GM10248 (cell line): Measurements from ENCODE around the gene NUDT14.

ENCODE experiments used
- CTCF ChIA-PET: fragments of 300-600 bp; sonication (Branson Sonifier 250); formaldehyde crosslinking; extraction: SDS; loops from one replicate; lab custom pipeline; 2021; ENCODE audit warnings: antibody characterized with exemption; lab: Yijun Ruan, JAX
- POLR2A ChIA-PET: fragments of 350-650 bp; sonication (Branson Sonifier 250); formaldehyde crosslinking; extraction: SDS; loops from one replicate; lab custom pipeline; 2020; ENCODE audit warnings: antibody characterized with exemption; lab: Yijun Ruan, JAX
- DNase-seq: peaks from one replicate; pipeline ENCODE4 v3.0.0; 2012; ENCODE audit errors: extremely low spot score
- TF ChIP-seq, protein P1 (sequence below): IDR thresholded peaks from 2 replicates; pipeline ENCODE4 v1.5.1; 2012; ENCODE audit warnings: mild to moderate bottlenecking, low read depth; ENCODE audit errors: extremely low read depth, missing control alignments, control extremely low read depth

NUDT14 gene

DNA sequence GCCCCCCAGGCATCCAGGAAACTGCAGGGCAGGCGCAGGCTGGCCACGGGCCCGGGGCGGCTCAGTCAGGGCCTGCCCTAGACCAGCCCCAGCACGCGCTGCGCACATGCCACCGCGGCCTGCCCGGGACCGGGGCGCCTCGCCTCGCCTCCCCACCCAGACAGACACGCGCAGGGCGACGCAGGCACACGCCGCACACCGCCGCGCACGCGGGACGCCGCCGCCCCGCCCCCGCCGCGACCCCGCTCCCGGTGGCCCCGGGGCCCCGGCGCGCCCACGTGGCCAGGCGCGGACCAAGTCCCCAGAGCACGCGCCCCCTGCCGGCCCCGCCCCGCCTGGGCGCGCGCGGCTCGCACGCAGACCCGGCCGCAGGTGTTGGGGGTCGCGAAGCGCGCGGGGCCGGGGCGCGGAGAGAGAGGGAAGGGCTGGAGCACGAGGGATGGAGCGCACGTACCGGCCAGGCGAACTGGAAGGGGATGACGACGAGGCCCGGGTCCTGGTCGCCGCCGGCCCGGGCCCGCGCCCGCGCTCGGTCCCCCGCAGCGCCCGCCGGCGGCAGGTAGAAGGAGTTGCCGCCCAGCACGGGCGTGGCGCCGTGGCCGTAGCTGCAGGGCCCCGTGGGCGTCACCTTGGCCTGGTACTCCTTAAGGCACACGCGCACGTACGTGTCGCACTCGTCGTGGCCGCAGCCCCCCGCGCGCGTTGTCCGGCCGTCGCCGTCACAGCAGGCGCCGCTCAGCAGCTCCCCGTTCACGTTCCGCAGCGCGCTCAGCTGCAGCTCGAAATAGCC, 13.6 kb downstream of the NUDT14 start:
- CTCF ChIA-PET, result no interaction called here
- no peak for DNase-seq

DNA sequence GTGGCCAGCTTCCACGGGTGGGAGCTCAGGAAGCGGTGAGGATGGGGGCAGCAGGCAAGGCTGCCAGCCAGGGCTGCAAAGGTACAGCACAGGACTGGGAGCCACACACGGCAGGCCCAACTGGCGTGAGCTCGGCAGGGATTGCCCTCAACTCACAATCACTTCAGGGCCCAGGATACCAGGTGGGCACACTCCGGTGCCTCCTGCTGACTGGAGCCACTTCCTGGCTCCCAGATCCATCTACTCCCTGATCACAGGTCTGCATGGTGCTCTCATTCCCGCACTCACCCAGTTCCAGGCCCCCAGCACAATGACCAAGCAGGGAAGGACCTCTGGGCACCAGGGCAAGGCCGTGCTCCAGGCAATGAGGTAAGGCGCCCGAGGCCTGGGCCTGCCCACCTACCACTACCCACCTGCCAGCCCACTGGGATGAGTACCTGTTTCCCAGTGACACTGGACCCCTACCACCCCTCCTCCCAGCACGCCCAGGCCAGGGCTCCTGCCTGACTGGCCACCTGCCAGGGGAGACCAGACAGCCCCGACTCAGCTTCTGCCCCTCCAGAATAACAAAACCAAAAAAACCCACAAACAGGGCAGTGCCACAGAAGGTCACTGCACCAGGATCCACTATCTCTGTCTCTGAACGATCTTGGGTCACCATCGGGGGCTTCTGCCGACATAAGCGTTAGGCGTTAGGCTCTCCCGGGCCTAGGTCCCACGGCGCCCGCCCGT, 14.4 kb downstream of the NUDT14 start:
- POLR2A ChIA-PET, result no interaction called here
- TF ChIP-seq, protein P1, sequence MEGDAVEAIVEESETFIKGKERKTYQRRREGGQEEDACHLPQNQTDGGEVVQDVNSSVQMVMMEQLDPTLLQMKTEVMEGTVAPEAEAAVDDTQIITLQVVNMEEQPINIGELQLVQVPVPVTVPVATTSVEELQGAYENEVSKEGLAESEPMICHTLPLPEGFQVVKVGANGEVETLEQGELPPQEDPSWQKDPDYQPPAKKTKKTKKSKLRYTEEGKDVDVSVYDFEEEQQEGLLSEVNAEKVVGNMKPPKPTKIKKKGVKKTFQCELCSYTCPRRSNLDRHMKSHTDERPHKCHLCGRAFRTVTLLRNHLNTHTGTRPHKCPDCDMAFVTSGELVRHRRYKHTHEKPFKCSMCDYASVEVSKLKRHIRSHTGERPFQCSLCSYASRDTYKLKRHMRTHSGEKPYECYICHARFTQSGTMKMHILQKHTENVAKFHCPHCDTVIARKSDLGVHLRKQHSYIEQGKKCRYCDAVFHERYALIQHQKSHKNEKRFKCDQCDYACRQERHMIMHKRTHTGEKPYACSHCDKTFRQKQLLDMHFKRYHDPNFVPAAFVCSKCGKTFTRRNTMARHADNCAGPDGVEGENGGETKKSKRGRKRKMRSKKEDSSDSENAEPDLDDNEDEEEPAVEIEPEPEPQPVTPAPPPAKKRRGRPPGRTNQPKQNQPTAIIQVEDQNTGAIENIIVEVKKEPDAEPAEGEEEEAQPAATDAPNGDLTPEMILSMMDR, result no peak
- CTCF ChIA-PET, result interaction anchor here (0.6 kb wide), 1 partner anchor 80 kb away, joined by 3 read pairs; no protein-coding TSS in a partner anchor
- DNase-seq, result no peak

More for the DNA sequence above, 13.6 kb downstream of the NUDT14 start:
- POLR2A ChIA-PET, result no interaction called here
- TF ChIP-seq, protein P1, result no peak

DNA sequence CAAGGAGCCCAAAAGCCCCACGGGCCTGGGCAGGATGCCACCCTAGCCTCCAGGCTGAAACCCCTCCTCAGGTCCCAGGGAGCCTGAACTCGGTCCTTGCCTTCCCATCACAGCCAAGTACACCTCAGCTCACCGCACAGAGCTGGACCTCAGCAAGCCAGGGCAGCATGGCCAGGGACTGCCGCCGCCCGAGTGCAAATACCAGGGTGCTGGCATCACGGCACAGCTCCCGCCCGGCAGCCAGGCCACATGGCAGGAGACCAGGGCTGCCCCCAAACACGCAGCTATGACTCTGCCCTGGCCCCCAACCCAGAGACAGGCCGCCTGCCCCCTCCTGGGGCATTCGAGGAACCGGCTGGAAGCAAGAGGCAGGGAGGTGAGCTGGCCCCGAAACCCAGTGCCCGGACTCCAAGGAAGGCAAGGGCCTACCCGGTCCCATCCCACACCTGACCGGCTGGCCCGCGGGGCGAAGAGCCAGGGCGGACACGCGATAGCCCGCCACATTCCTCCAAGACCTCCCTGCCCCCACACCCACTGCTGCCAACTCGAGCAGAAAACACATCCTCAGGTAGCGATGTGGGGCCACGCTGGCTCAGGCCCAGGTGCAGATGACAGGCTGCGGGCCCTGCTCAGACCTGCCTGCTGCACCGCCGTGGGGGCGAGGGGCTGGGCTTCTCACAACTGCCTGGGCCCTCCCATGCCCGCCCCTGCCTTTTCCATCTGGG, 15.2 kb downstream of the NUDT14 start:
- DNase-seq, result no peak
- POLR2A ChIA-PET, result no interaction called here
- TF ChIP-seq, protein P1, result no peak
- CTCF ChIA-PET, result interaction anchor here (0.6 to 2.0 kb wide), 3 partner anchors 12 to 79 kb away, joined by 3 to 5 read pairs (median 4); no protein-coding TSS in a partner anchor

GRCh38 chr14:105165134-105165704, 15.9 kb downstream of the NUDT14 start:
- DNase-seq, result no peak
- TF ChIP-seq, protein P1, result no peak
- ChIA-PET CTCF (interaction anchor here (1.2 to 2.0 kb wide), 2 partner anchors 11 to 75 kb away, joined by 4 to 5 read pairs; no protein-coding TSS in a partner anchor), POLR2A (no interaction called here)

DNA sequence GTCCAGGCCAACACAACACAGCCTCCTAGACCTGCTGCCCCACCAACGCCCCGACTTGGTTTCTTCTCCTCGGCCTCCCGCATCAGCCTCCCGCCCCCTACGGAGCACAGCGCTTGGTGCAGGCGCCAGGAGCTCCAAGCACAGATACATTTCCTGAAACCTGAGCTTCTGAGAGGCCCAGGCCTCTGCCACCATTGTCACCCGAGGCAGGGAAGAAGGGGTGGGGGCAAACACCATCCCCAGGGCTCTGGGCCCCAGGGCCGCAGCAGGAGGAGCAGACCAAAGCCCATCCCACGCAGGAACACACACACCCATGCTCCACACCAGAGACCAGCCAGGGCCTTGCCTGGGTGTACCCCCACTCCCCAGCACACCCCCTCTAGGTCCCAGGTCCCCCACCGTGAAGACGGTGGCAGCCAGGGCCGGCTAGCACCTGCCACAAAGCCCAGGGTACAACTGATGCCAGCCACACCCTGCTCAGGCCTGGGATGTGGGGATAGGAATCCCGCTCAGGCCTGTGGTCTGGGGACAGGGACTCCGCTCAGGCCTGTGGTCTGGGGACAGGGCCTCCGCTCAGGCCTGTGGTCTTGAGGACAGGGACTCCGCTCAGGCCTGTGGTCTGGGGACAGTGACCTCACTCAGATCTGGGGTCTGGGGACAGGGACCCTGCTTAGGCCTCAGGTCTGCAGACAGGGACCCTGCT, 17.9 kb downstream of the NUDT14 start:
- ChIA-PET POLR2A (no interaction called here), CTCF (no interaction called here)
- TF ChIP-seq, protein P1, result no peak
- DNase-seq, result no peak
